ENCODE data around the gene STOX1. TPM values are rescaled to one million over a fixed set of nuclear protein-coding genes. Genes with fewer than 3 reads are reported as not detected.

Gene STOX1
- total RNA-seq, 2 experiments from 2014 or later, result 2.6 to 2.8 TPM

GRCh38 chr10:68871105-68871711 lies 43.9 kb downstream of the STOX1 start:
- DNase-seq (ENCODE audit: low spot score), result no peak
- no peaks in the 10 kb centered on the region for H3K36me3 ChIP-seq (ENCODE audit: insufficient read depth, low read length)
- no peak overlapping the region for H3K4me2 ChIP-seq (ENCODE audit: low read length)
- TF ChIP-seq, protein P1, sequence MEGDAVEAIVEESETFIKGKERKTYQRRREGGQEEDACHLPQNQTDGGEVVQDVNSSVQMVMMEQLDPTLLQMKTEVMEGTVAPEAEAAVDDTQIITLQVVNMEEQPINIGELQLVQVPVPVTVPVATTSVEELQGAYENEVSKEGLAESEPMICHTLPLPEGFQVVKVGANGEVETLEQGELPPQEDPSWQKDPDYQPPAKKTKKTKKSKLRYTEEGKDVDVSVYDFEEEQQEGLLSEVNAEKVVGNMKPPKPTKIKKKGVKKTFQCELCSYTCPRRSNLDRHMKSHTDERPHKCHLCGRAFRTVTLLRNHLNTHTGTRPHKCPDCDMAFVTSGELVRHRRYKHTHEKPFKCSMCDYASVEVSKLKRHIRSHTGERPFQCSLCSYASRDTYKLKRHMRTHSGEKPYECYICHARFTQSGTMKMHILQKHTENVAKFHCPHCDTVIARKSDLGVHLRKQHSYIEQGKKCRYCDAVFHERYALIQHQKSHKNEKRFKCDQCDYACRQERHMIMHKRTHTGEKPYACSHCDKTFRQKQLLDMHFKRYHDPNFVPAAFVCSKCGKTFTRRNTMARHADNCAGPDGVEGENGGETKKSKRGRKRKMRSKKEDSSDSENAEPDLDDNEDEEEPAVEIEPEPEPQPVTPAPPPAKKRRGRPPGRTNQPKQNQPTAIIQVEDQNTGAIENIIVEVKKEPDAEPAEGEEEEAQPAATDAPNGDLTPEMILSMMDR (conservative IDR thresholded peaks at IDR 0.05; ENCODE audit: low read length), result no peak
- no peak for TF ChIP-seq EZH2phosphoT487 (IDR thresholded peaks at IDR 0.05; ENCODE audit: borderline replicate concordance, low read depth, low read length)
- H3K4me1 ChIP-seq (ENCODE audit: insufficient read depth, low read length, poor library complexity, severe bottlenecking), result no peaks in the 10 kb centered on the region
- CTCF ChIA-PET (ENCODE audit: unreplicated experiment), result no interaction called here
- intact Hi-C loops (cut with micrococcal nuclease; ENCODE audit: unreplicated experiment), result no loop called here
- H2AFZ ChIP-seq (ENCODE audit: low read length), result no peak overlapping the region
- H3K9me3 ChIP-seq (ENCODE audit: low read length), result no peaks in the 10 kb centered on the region
- H3K9me2 ChIP-seq (ENCODE audit: insufficient read depth, low read length), result no peaks in the 10 kb centered on the region
- H3K27ac ChIP-seq (ENCODE audit: low read depth, low read length, poor library complexity, severe bottlenecking), result no peak overlapping the region
- no peak overlapping the region for H3K4me3 ChIP-seq (ENCODE audit: low read depth, low read length, poor library complexity, severe bottlenecking)
- no peaks in the 10 kb centered on the region for H3K79me2 ChIP-seq (ENCODE audit: insufficient read depth, low read depth, low read length)
- POLR2A ChIA-PET, result no interaction called here
- no peaks in the 10 kb centered on the region for H4K20me1 ChIP-seq (ENCODE audit: insufficient read depth, low read length)
- no TSS peak for BruUV-seq (replicated peaks)

DNA sequence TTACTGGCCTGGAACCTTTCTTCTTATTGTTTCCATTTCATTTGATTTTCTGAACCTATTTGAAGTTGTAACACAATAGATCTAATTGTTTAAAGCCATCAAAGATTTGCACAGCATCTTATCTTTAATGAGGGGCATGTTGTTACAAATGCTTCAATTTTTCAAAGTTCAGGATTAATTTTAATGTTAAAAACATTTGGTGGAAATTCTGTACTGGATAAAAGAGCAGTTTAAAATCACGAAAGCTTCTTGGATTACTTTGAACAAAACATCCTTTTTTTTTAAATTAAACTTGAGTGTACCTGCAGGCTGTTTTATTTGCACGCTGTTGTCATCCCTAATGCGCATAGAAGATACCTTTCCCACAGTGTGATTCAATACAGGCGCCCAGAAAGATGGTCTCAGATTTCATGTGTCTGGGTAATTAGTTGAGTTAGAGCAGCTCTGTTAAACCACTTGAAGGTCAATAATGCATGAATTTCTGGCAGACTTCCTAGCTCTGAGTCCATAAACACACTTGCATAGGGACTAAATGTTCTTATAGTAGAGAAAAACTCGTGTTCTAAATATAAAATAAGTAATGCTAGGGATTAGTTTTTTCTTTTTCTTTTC lies 44.5 kb downstream of the STOX1 start:
- Histone ChIP-seq H3K9me2 (ENCODE audit: insufficient read depth, low read length) (no peaks in the 10 kb centered on the region), H3K4me3 (ENCODE audit: low read depth, low read length, poor library complexity, severe bottlenecking) (no peak overlapping the region), H3K4me1 (ENCODE audit: insufficient read depth, low read length, poor library complexity, severe bottlenecking) (no peaks in the 10 kb centered on the region), H3K27ac (ENCODE audit: low read depth, low read length, poor library complexity, severe bottlenecking) (no peak overlapping the region), H3K4me2 (ENCODE audit: low read length) (no peak overlapping the region), H4K20me1 (ENCODE audit: insufficient read depth, low read length) (no peaks in the 10 kb centered on the region), H3K79me2 (ENCODE audit: insufficient read depth, low read depth, low read length) (no peaks in the 10 kb centered on the region), H3K36me3 (ENCODE audit: insufficient read depth, low read length) (no peaks in the 10 kb centered on the region), H3K9me3 (ENCODE audit: low read length) (no peaks in the 10 kb centered on the region), H2AFZ (ENCODE audit: low read length) (no peak overlapping the region)
- ChIA-PET POLR2A (no interaction called here), CTCF (ENCODE audit: unreplicated experiment) (no interaction called here)
- DNase-seq (ENCODE audit: low spot score), result no peak
- BruUV-seq (replicated peaks), result no TSS peak
- intact Hi-C loops (cut with micrococcal nuclease; ENCODE audit: unreplicated experiment), result no loop called here
- no peak for TF ChIP-seq EZH2phosphoT487 (IDR thresholded peaks at IDR 0.05; ENCODE audit: borderline replicate concordance, low read depth, low read length)
- TF ChIP-seq, protein P1 (conservative IDR thresholded peaks at IDR 0.05; ENCODE audit: low read length), result no peak
